Posterior vena cava (tissue), 2 donors: ENCODE measurements around the gene TRPV4. TPM values are rescaled to one million over a fixed set of nuclear protein-coding genes. Genes with fewer than 3 reads are reported as not detected.

Source experiments
- DNase-seq: peaks from one replicate; pipeline ENCODE4 v3.0.0-alpha.2; 2020; ENCODE audit warnings: low spot score
- intact Hi-C, 2 donors: fragments of 100-400 bp; cut with DNase I; formaldehyde crosslinking; loops; one replicate each; pipeline versions ENCODE4 v1.14.1 to v1.14.2; 2022 to 2023
- total RNA-seq, 2 donors: library from RNA; stranded (reverse); fragmentation: NEBNext Ultra II Directional; extraction: Animal tissue kit (Norgen Biotek cat#: 25700); gene quantifications; one replicate each; pipeline ENCODE4 v1.2.1, GENCODE V29; 2021
- donor health status: DM: yes; HTN: yes; CAD: no.
- donor health status: DM: yes; HTN: yes; CAD: no.

The TRPV4 gene
- total RNA-seq, 2 donors from 2014 or later, result 1.1 to 2.0 TPM

DNA sequence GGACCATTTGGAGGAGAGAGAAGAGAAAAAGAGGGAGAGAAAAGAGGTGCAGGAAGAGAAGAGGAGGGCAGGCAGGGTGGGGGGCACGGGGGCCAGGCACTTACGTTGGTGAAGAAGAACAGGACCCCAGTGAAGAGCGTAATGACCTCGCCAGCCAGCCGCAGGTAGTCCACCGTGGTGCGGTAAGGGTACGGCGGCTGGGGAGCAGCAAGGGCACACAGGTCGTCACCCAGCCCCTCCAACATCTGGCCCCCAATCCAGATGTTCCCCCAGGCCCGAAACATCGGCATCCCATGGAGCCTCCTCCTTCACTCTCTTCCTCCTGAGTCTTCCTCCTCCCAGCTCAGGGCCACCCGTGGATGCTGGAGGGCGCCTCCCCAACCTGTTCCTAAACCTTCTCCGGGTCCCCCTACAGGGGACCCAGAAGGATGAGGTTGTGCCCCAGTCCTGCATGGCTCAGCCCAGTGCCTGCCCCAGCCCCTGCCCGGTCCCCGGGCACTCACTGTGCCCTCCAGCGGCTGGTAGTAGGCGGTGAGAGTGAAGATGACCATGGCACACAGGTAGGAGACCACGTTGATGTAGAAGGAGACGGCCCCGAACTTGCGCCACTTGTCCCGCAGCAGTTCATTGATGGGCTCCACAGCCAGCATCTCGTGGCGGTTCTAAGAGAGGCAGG, 39.2 kb downstream of the TRPV4 start:
- no peak for DNase-seq
- intact Hi-C loops, result loop anchor here in 1 of 2 donors (5.0 kb wide), 1 partner anchor 1392 kb away; no protein-coding TSS in a partner anchor

- no peak for DNase-seq
These were observed 39.8 kb downstream of the TRPV4 start for GRCh38 chr12:109793411-109793810.

DNA sequence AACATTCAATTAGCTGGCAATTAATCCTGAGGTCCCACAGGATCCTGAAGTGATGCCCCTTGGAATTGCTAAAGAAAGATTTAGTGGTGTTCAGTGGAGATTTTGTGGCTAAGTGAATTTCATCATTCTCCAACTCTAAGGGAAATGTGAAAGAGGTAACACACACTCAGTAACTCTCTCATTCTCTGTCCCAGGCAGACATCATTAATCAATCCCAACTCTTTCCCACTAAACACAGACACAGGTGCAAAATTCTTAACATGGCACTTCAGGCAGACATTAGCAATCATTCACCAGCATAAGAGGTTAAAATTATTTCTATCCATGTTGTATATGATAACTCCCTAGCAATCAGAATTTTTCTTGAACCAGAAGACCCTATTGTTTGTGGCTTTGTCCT, 40.2 kb downstream of the TRPV4 start:
- intact Hi-C loops, result loop anchor here in 1 of 2 donors (5.0 kb wide), 1 partner anchor 1391 kb away; no protein-coding TSS in a partner anchor

More at GRCh38 chr12:109793411-109793810, 39.8 kb downstream of the TRPV4 start:
- intact Hi-C loops, result loop anchor here in 1 of 2 donors (5.0 kb wide), 1 partner anchor 1391 kb away; no protein-coding TSS in a partner anchor

GRCh38 chr12:109789526-109790048, 43.6 kb downstream of the TRPV4 start:
- intact Hi-C loops, result loop anchor here in 1 of 2 donors (5.0 kb wide), 1 partner anchor 1387 kb away; no protein-coding TSS in a partner anchor
- DNase-seq, result no peak

More for the DNA sequence above, 40.2 kb downstream of the TRPV4 start:
- no peak for DNase-seq

- DNase-seq, result no peak
- intact Hi-C loops, result no loop called here
These were observed 46.4 kb downstream of the TRPV4 start for GRCh38 chr12:109786799-109787198.

DNA sequence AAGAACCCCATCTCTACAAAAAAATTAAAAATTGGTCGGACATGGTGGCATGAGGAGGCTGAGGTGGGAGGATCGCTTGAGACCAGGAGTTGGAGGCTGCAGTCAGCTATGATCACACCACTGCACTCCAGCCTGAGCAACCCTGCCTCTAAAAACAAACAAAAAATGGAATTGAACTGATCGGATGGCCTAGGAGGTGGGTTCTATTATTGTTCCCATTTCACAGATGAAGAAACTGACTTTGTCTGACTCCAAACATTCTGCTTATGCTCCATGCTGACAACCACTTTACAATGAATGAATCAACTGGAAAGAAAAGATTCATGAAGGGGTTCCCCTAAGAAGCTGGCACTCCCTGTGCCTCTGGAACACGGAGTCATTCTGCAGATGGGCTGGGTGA, 47.3 kb downstream of the TRPV4 start:
- no peak for DNase-seq
- intact Hi-C loops, result loop anchor here in 1 of 2 donors (1.0 kb wide), 1 partner anchor 39 kb away; no protein-coding TSS in a partner anchor

DNA sequence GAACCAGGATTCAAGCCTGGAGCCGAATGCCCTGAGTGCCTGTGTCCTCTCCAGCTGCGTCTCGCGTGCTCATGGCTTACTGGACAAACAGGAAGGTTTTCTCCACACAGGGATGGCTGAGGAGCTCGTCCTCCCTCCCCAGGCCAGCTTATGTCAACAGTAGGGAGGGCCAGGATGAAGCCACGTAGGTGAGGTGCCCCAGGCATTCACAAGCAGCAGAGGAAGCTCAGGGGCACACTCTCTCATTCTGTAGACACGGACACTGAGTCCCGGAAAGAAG, 49.3 kb downstream of the TRPV4 start:
- DNase-seq, result no peak
- intact Hi-C loops, result no loop called here

- intact Hi-C loops, result no loop called here
- DNase-seq, result no peak
These were observed 49.8 kb downstream of the TRPV4 start for GRCh38 chr12:109783135-109783964.

DNA sequence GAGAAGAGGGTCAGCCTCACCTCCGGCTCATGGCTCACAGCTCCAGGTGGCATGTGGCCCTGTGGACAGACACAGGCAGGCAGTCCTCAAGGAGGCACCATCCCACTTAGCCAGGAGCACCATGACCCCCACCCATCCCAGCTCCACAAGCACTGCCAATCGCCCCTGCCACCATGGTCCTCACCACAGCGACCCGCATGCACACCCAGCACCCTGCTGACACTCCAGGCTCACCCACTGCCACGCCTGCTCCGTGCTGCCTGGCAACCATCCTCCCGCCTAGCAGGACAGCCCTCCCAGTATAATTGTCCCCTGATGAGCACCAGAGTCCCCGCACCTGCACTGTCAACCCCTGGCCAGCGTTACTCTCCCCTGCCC, 50.9 kb downstream of the TRPV4 start:
- no peak for DNase-seq
- intact Hi-C loops, result no loop called here

DNA sequence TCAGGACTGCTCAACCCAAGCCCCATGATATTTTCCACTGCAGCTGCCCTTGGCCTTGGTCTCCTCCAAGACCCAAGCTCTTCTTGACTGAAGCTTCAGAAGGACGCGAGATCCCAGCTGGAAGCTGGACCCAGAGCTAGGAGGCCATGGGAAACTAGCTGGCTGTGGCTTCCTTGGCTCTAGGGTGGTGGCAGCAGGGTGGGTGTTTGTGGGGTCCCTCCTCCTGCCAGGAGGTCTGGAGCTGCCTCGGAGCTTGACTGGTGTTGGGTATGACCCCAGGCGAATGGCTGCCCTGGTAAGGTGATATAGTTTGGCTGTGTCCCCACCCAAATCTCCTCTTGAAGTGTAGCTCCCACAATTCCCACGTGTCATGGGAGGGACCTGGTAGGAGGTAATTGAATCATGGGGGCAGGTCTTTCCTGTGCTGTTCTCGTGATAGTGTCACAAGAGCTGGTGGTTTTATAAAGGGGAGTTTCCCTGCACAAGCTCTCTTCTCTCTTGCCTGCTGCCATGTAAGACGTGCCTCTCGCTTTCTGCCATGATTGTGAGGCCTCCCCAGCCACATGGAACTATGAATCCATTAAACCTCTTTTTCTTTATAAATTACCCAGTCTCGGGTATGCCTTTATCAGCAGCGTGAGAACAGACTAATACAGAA, 51.4 kb downstream of the TRPV4 start:
- intact Hi-C loops, result no loop called here
- no peak for DNase-seq

DNA sequence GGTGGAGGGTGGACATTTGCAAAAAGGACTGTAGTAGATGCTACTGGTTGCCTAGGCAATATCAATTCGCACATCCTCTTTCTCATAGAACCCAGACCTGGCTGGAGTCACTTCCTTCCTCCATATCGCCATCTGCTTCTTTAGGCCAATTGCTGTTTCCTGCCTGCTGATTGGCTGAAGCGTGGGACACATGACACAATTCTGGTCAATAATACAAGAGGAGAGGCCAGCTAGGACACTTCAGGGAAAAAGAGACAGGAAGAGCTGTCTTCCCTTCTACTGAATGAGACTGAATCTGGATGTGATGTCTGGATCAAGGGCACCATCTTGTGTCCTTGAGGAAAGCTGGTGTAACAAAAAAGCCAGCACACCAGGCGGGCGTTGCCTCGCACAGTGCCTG, 53.8 kb downstream of the TRPV4 start:
- no peak for DNase-seq
- intact Hi-C loops, result loop anchor here in 1 of 2 donors (5.0 to 10.0 kb wide), 2 partner anchors 182 to 345 kb away; no protein-coding TSS in a partner anchor

DNA sequence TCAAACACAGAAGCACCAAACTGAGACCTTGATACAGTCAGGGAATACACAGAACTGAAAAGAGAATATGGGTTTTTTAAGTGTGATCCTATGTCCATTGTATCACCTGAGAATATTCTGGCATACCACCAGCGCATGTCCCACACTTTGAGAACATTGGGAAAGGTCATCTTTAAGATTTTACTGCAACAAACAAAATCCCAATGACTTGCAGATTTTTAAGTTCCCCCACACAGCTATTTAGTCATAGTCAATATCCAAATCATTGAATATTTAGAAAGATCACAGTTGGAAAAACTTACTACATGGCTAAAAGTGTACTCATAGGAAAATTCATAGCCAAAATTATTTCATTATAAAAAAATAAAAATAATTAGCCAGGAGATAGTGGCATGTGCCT, 54.5 kb downstream of the TRPV4 start:
- intact Hi-C loops, result loop anchor here in 1 of 2 donors (5.0 to 10.0 kb wide), 2 partner anchors 181 to 344 kb away; no protein-coding TSS in a partner anchor
- DNase-seq, result no peak

GRCh38 chr12:109777544-109777943, 55.7 kb downstream of the TRPV4 start:
- DNase-seq, result no peak
- intact Hi-C loops, result loop anchor here in 1 of 2 donors (5.0 to 10.0 kb wide), 2 partner anchors 180 to 343 kb away; no protein-coding TSS in a partner anchor

GRCh38 chr12:109776624-109777023, 56.6 kb downstream of the TRPV4 start:
- intact Hi-C loops, result loop anchor here in 1 of 2 donors (5.0 to 10.0 kb wide), 2 partner anchors 179 to 342 kb away; no protein-coding TSS in a partner anchor
- no peak for DNase-seq

GRCh38 chr12:109775172-109775881, 57.9 kb downstream of the TRPV4 start:
- intact Hi-C loops, result loop anchor here in 1 of 2 donors (5.0 to 10.0 kb wide), 2 partner anchors 178 to 341 kb away; no protein-coding TSS in a partner anchor
- peak; percentile 91 for DNase-seq

GRCh38 chr12:109773384-109774011, 59.7 kb downstream of the TRPV4 start:
- intact Hi-C loops, result loop anchor here (5.0 to 10.0 kb wide), 3 partner anchors 176 to 339 kb away; no protein-coding TSS in a partner anchor
- DNase-seq, result peak; percentile 77

- intact Hi-C loops, result loop anchor here (5.0 to 10.0 kb wide), 3 partner anchors 175 to 338 kb away; no protein-coding TSS in a partner anchor
- DNase-seq, result peak; percentile 45
These were observed 60.4 kb downstream of the TRPV4 start for GRCh38 chr12:109772622-109773321.
